Renal cortical epithelial cell (primary cell): ENCODE results near the gene FHAD1. TPM values are rescaled to one million over a fixed set of nuclear protein-coding genes. Genes with fewer than 3 reads are reported as not detected.
"Not testable (repeated sequence)": the region's sequence is repeated elsewhere in the genome, so short reads cannot be mapped to it uniquely, and the experiment has no call there.

Experiments used
- DNase-seq: peaks from one replicate; pipeline ENCODE4 v3.0.0-alpha.2; 2011; ENCODE audit warnings: low read depth
- total RNA-seq: library from RNA; depleted of rRNA; stranded (reverse); fragments of >200 nt; gene quantifications from 2 replicates; pipeline ENCODE4 v1.2.3, GENCODE V29; 2014

The FHAD1 gene
- total RNA-seq, 1 donor from 2014 or later: 1.3 TPM

- DNase-seq: no peak
Measured at GRCh38 chr1:15305468-15305770, 58.4 kb downstream of the FHAD1 start.

- DNase-seq: not testable (repeated sequence)
Measured at GRCh38 chr1:15306352-15306751, 59.3 kb downstream of the FHAD1 start.

GRCh38 chr1:15308135-15308534 lies 61.1 kb downstream of the FHAD1 start:
- DNase-seq: no peak

- DNase-seq: no peak
Measured at GRCh38 chr1:15308621-15309027, 61.6 kb downstream of the FHAD1 start.

GRCh38 chr1:15309687-15310086 lies 62.7 kb downstream of the FHAD1 start:
- DNase-seq: no peak

GRCh38 chr1:15310544-15310943 lies 63.5 kb downstream of the FHAD1 start:
- no peak for DNase-seq

- DNase-seq: no peak
Measured at GRCh38 chr1:15311122-15311822, 64.2 kb downstream of the FHAD1 start.

- DNase-seq: no peak
Measured at GRCh38 chr1:15311880-15312279, 64.9 kb downstream of the FHAD1 start.

GRCh38 chr1:15312626-15313411 lies 65.8 kb downstream of the FHAD1 start:
- no peak for DNase-seq

GRCh38 chr1:15314328-15315281 lies 67.6 kb downstream of the FHAD1 start:
- no peak for DNase-seq

GRCh38 chr1:15315815-15316214 lies 68.8 kb downstream of the FHAD1 start:
- DNase-seq: no peak

GRCh38 chr1:15316510-15316909 lies 69.5 kb downstream of the FHAD1 start:
- no peak for DNase-seq

GRCh38 chr1:15320267-15320666 lies 73.2 kb downstream of the FHAD1 start:
- no peak for DNase-seq

GRCh38 chr1:15321601-15322000 lies 74.6 kb downstream of the FHAD1 start:
- no peak for DNase-seq

GRCh38 chr1:15322648-15323350 lies 75.8 kb downstream of the FHAD1 start:
- no peak for DNase-seq

GRCh38 chr1:15323351-15323988 lies 76.4 kb downstream of the FHAD1 start:
- DNase-seq: peak; percentile 64

GRCh38 chr1:15323989-15324868 lies 77.2 kb downstream of the FHAD1 start:
- no peak for DNase-seq

- no peak for DNase-seq
Measured at GRCh38 chr1:15324869-15325335, 77.9 kb downstream of the FHAD1 start.

- DNase-seq: no peak
Measured at GRCh38 chr1:15325375-15326085, 78.5 kb downstream of the FHAD1 start.
